HEK293T (cell line): ENCODE data around the gene MARK2.

Source experiments
- CTCF ChIA-PET: fragments of 350-600 bp; formaldehyde crosslinking; extraction: SDS; loops from one replicate; lab custom pipeline; 2021; ENCODE audit warnings: antibody characterized with exemption, inconsistent platforms; lab: Yijun Ruan, JAX
- POLR2A ChIA-PET: fragments of 350-600 bp; formaldehyde crosslinking; extraction: SDS; loops from one replicate; lab custom pipeline; 2020; ENCODE audit warnings: antibody characterized with exemption, inconsistent platforms; lab: Yijun Ruan, JAX
- DNase-seq: peaks from one replicate; pipeline ENCODE4 v3.0.0; 2012; ENCODE audit warnings: mixed read lengths; ENCODE audit errors: extremely low spot score
- ARNT ChIP-seq: fragments of 450-650 bp; IDR thresholded peaks from 2 replicates; pipeline ENCODE4 v1.6.1; 2017; ENCODE audit warnings: mild to moderate bottlenecking
- BHLHE40 ChIP-seq: fragments of 450-650 bp; IDR thresholded peaks from 2 replicates; pipeline ENCODE4 v1.6.1; 2016; ENCODE audit warnings: mild to moderate bottlenecking, moderate library complexity, borderline replicate concordance
- CTBP1 ChIP-seq: fragments of 450-650 bp; IDR thresholded peaks from 2 replicates; pipeline ENCODE4 v1.6.1; 2016; ENCODE audit warnings: borderline replicate concordance
- ELF4 ChIP-seq: fragments of 450-650 bp; IDR thresholded peaks from 2 replicates; pipeline ENCODE4 v1.6.1; 2017; ENCODE audit warnings: antibody characterized with exemption
- FOXA1 ChIP-seq: fragments of 450-650 bp; IDR thresholded peaks from 2 replicates; pipeline ENCODE4 v1.6.1; 2016; ENCODE audit warnings: mild to moderate bottlenecking
- FOXK2 ChIP-seq: fragments of 450-650 bp; IDR thresholded peaks from 2 replicates; pipeline ENCODE4 v1.6.1; 2016; ENCODE audit warnings: mild to moderate bottlenecking
- FOXM1 ChIP-seq: fragments of 450-650 bp; IDR thresholded peaks from 2 replicates; pipeline ENCODE4 v1.6.1; 2017; ENCODE audit warnings: mild to moderate bottlenecking, borderline replicate concordance
- HDGF ChIP-seq: fragments of 450-650 bp; IDR thresholded peaks from 2 replicates; pipeline ENCODE4 v1.6.1; 2017; ENCODE audit warnings: antibody characterized with exemption, borderline replicate concordance
- L3MBTL2 ChIP-seq: fragments of 450-650 bp; conservative IDR thresholded peaks from 2 replicates; pipeline ENCODE4 v1.6.1; 2016; ENCODE audit warnings: mild to moderate bottlenecking
- LEF1 ChIP-seq: fragments of 450-650 bp; IDR thresholded peaks from 2 replicates; pipeline ENCODE4 v1.6.1; 2017; ENCODE audit warnings: mild to moderate bottlenecking, borderline replicate concordance
- NFRKB ChIP-seq: fragments of 450-650 bp; IDR thresholded peaks from 2 replicates; pipeline ENCODE4 v1.6.1; 2016; ENCODE audit warnings: mild to moderate bottlenecking, moderate library complexity
- PKNOX1 ChIP-seq: fragments of 450-650 bp; IDR thresholded peaks from 2 replicates; pipeline ENCODE4 v1.6.1; 2016
- SP1 ChIP-seq: fragments of 450-650 bp; IDR thresholded peaks from 2 replicates; pipeline ENCODE4 v1.6.1; 2017
- SUZ12 ChIP-seq: fragments of 450-650 bp; IDR thresholded peaks from 2 replicates; pipeline ENCODE4 v1.6.1; 2016; ENCODE audit warnings: mild to moderate bottlenecking
- TARDBP ChIP-seq: fragments of 450-650 bp; IDR thresholded peaks from 2 replicates; pipeline ENCODE4 v1.6.1; 2016
- ZNF384 ChIP-seq: fragments of 450-650 bp; IDR thresholded peaks from 2 replicates; pipeline ENCODE4 v1.6.1; 2016

Gene MARK2

GRCh38 chr11:63816166-63816565 lies 22.7 kb upstream of the MARK2 start:
- CTCF ChIA-PET, result no interaction called here
- TF ChIP-seq ELF4, result no peak
- TF ChIP-seq NFRKB, result no peak
- TF ChIP-seq L3MBTL2, result no peak
- POLR2A ChIA-PET, result no interaction called here
- DNase-seq, result no peak

- no peak for DNase-seq
- CTCF ChIA-PET, result no interaction called here
- POLR2A ChIA-PET, result no interaction called here
- TF ChIP-seq ZNF384 (no peak), FOXA1 (no peak), L3MBTL2 (no peak)
These were observed 22.2 kb upstream of the MARK2 start for GRCh38 chr11:63816732-63817131.

GRCh38 chr11:63817758-63818498 lies 21.0 kb upstream of the MARK2 start:
- CTCF ChIA-PET, result interaction anchor here (0.7 kb wide), 1 partner anchor 79 kb away, joined by 3 read pairs; no protein-coding TSS in a partner anchor
- DNase-seq, result no peak
- TF ChIP-seq NFRKB (no peak), L3MBTL2 (no peak)
- POLR2A ChIA-PET, result interaction anchor here (1.2 kb wide), 1 partner anchor 13 kb away, joined by 3 read pairs; no protein-coding TSS in a partner anchor

- no peak for DNase-seq
- TF ChIP-seq SP1 (no peak), FOXA1 (no peak), FOXM1 (no peak), LEF1 (no peak), FOXK2 (no peak), ARNT (no peak), ZNF384 (no peak), CTBP1 (no peak), BHLHE40 (no peak), TARDBP (no peak), ELF4 (no peak)
- ChIA-PET CTCF (interaction anchor here (0.7 kb wide), 1 partner anchor 79 kb away, joined by 3 read pairs; no protein-coding TSS in a partner anchor), POLR2A (interaction anchor here (1.2 kb wide), 1 partner anchor 14 kb away, joined by 3 read pairs; no protein-coding TSS in a partner anchor)
These were observed 20.3 kb upstream of the MARK2 start for GRCh38 chr11:63818609-63819008.

- DNase-seq, result no peak
- ChIA-PET CTCF (no interaction called here), POLR2A (no interaction called here)
- no peak for TF ChIP-seq ZNF384
- TF ChIP-seq SP1, result no peak
- TF ChIP-seq SUZ12, result no peak
- TF ChIP-seq FOXA1, result no peak
- no peak for TF ChIP-seq FOXK2
- TF ChIP-seq ELF4, result no peak
- TF ChIP-seq PKNOX1, result no peak
- TF ChIP-seq ARNT, result no peak
- no peak for TF ChIP-seq TARDBP
- TF ChIP-seq FOXM1, result no peak
- TF ChIP-seq HDGF, result no peak
- TF ChIP-seq NFRKB, result no peak
- no peak for TF ChIP-seq BHLHE40
- no peak for TF ChIP-seq LEF1
These were observed 17.5 kb upstream of the MARK2 start for GRCh38 chr11:63821411-63821810.

GRCh38 chr11:63826471-63827190 lies 12.3 kb upstream of the MARK2 start:
- CTCF ChIA-PET, result interaction anchor here (0.6 kb wide), 1 partner anchor 143 kb away, joined by 7 read pairs; no protein-coding TSS in a partner anchor
- POLR2A ChIA-PET, result interaction anchor here (1.7 kb wide), 1 partner anchor 11 kb away, joined by 6 read pairs; no protein-coding TSS in a partner anchor
- no peak for DNase-seq
- no peak for TF ChIP-seq L3MBTL2
- no peak for TF ChIP-seq SP1
- TF ChIP-seq FOXK2, result no peak
- TF ChIP-seq TARDBP, result no peak
- no peak for TF ChIP-seq HDGF
- TF ChIP-seq ZNF384, result no peak
- no peak for TF ChIP-seq FOXA1
- TF ChIP-seq ELF4, result no peak
- no peak for TF ChIP-seq NFRKB
- TF ChIP-seq CTBP1, result no peak
- no peak for TF ChIP-seq LEF1
- TF ChIP-seq FOXM1, result no peak
- no peak for TF ChIP-seq PKNOX1
- no peak for TF ChIP-seq ARNT
- no peak for TF ChIP-seq BHLHE40
- TF ChIP-seq SUZ12, result no peak
